ENCODE data around the gene KCTD11.

KCTD11 gene

GRCh38 chr17:7347630-7348477 is 4.1 kb upstream of the KCTD11 start:
- TF ChIP-seq CTCF (IDR thresholded peaks at IDR 0.05; ENCODE audit: unreplicated experiment in 3 of 3): no peak
- H3K27ac Mint-ChIP-seq: peak overlapping the region in 2 of 3 experiments; percentile 66 to 94
- H3K27me3 Mint-ChIP-seq (ENCODE audit: low read depth): peaks cover 13% of the 10 kb centered on the region
- H3K4me3 Mint-ChIP-seq: peak overlapping the region; percentile 49 to 63 (median 53)
- no peaks in the 10 kb centered on the region for H3K36me3 Mint-ChIP-seq (ENCODE audit: low read depth)
- H3K9me3 Mint-ChIP-seq: no peaks in the 10 kb centered on the region
- peaks cover 36% of the 10 kb centered on the region for H3K4me1 Mint-ChIP-seq

GRCh38 chr17:7348478-7349242 is 3.3 kb upstream of the KCTD11 start:
- H3K36me3 Mint-ChIP-seq (ENCODE audit: low read depth): no peaks in the 10 kb centered on the region
- H3K27me3 Mint-ChIP-seq (ENCODE audit: low read depth): peaks cover 13% of the 10 kb centered on the region
- TF ChIP-seq CTCF (IDR thresholded peaks at IDR 0.05; ENCODE audit: unreplicated experiment in 3 of 3): no peak
- peak overlapping the region; percentile 91 to 97 (median 93) for H3K4me3 Mint-ChIP-seq
- peaks cover 39% of the 10 kb centered on the region for H3K4me1 Mint-ChIP-seq
- H3K9me3 Mint-ChIP-seq: no peaks in the 10 kb centered on the region
- H3K27ac Mint-ChIP-seq: peak overlapping the region; percentile 94 to 99 (median 99)

- Mint-ChIP-seq H3K27ac (peak overlapping the region; percentile 92 to 96 (median 94)), H3K4me1 (peaks cover 48% of the 10 kb centered on the region)
Measured at GRCh38 chr17:7352503-7352889, 534 bp downstream of the KCTD11 start.

GRCh38 chr17:7352910-7353635 is 1.1 kb downstream of the KCTD11 start:
- H3K9me3 Mint-ChIP-seq: no peaks in the 10 kb centered on the region
- TF ChIP-seq CTCF (IDR thresholded peaks at IDR 0.05; ENCODE audit: unreplicated experiment in 3 of 3): no peak
- H3K4me3 Mint-ChIP-seq: peak overlapping the region; percentile 89 to 94 (median 93)
- H3K27ac Mint-ChIP-seq: peak overlapping the region; percentile 92 to 96 (median 94)
- H3K4me1 Mint-ChIP-seq: peaks cover 43% of the 10 kb centered on the region
- peaks cover 9% of the 10 kb centered on the region for H3K27me3 Mint-ChIP-seq (ENCODE audit: low read depth)
- no peaks in the 10 kb centered on the region for H3K36me3 Mint-ChIP-seq (ENCODE audit: low read depth)

More at GRCh38 chr17:7352503-7352889, 534 bp downstream of the KCTD11 start:
- Mint-ChIP-seq H3K9me3 (no peaks in the 10 kb centered on the region), H3K36me3 (ENCODE audit: low read depth) (no peaks in the 10 kb centered on the region), H3K4me3 (peak overlapping the region; percentile 89 to 94 (median 93)), H3K27me3 (ENCODE audit: low read depth) (peaks cover 9% of the 10 kb centered on the region)
- peak in 2 of 3 experiments; percentile 62 to 67 for TF ChIP-seq CTCF (IDR thresholded peaks at IDR 0.05; ENCODE audit: unreplicated experiment in 3 of 3)

- H3K4me1 Mint-ChIP-seq: peaks cover 30% of the 10 kb centered on the region
Measured at GRCh38 chr17:7354262-7354843, 2.4 kb downstream of the KCTD11 start.

More at GRCh38 chr17:7354262-7354843, 2.4 kb downstream of the KCTD11 start:
- Mint-ChIP-seq H3K36me3 (ENCODE audit: low read depth) (no peaks in the 10 kb centered on the region), H3K27me3 (ENCODE audit: low read depth) (peaks cover 6% of the 10 kb centered on the region), H3K27ac (peak overlapping the region; percentile 70 to 95 (median 75)), H3K4me3 (peak overlapping the region; percentile 89 to 94 (median 93)), H3K9me3 (no peaks in the 10 kb centered on the region)
- TF ChIP-seq CTCF (IDR thresholded peaks at IDR 0.05; ENCODE audit: unreplicated experiment in 3 of 3): no peak
